GM12875 (cell line): ENCODE results near the gene FNDC3B.

Experiments
- H3K4me3 ChIP-seq: one replicate; pipeline ENCODE4 v1.5.1; 2011; ENCODE audit warnings: low read depth, low read length, control low read depth
- CTCF ChIP-seq: IDR thresholded peaks from 2 replicates; pipeline ENCODE4 v1.5.1; 2011; ENCODE audit warnings: low read depth, mild to moderate bottlenecking, control low read depth, inconsistent platforms, low read length, moderate library complexity, borderline replicate concordance; ENCODE audit not compliant: insufficient read depth

The FNDC3B gene

GRCh38 chr3:172201136-172201869 lies 161.9 kb downstream of the FNDC3B start:
- TF ChIP-seq CTCF = no peak
- H3K4me3 ChIP-seq = no peak overlapping the region

DNA sequence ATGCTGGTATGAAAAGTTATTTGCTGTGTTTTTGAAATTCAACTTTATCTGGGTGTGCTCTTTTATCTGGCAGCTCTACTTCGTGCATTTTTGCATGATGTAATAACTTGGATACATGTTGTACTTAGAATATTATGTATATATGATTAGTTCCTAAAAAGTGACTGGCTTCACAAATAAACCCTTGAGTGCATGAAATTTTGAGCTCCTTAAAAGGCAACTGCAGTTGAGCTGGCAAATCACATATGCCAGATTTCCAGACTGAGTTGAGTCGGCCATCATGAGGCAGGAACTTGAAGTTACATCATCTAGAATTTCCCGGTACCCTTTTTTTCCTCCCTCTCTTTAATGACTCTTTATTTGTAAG lies 162.5 kb downstream of the FNDC3B start:
- TF ChIP-seq CTCF = no peak
- H3K4me3 ChIP-seq = no peak overlapping the region

- no peak for TF ChIP-seq CTCF
- no peak overlapping the region for H3K4me3 ChIP-seq
These were observed 163.4 kb downstream of the FNDC3B start for GRCh38 chr3:172202797-172203196.

DNA sequence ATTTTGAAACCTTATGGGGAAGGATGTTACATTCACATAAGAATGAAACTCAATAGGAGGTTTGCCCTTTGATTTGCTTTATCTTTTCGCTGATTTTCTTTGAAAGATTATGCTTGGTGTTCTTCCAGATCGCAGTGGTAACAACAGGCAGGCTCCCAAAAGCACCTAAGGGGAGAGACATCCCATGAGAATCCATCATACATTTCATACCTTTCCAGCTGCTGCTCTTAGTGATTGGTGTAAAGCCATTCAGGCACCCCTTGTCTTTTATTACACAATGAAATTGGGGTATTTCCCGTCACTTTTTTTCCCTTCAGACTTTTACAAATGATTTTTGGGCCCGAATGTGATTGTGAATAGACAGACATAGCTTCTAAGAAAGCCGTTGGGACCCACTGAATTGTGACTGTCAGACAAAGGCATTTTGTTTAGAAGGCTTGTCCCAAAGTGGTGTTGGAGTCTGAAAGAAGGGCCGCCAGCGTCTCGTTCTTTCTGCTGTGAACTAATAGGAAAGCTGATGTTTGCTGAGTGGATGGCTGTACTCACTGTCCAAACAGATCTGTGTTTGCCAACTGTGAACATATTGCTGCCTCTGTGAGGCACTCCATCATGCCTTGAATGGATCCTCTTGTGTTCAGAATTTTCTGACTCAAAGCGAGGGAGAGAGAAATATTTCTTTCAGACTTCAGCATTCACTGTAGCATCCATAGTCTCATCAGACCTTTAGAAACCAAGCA lies 164.3 kb downstream of the FNDC3B start:
- no peak overlapping the region for H3K4me3 ChIP-seq
- TF ChIP-seq CTCF = no peak

DNA sequence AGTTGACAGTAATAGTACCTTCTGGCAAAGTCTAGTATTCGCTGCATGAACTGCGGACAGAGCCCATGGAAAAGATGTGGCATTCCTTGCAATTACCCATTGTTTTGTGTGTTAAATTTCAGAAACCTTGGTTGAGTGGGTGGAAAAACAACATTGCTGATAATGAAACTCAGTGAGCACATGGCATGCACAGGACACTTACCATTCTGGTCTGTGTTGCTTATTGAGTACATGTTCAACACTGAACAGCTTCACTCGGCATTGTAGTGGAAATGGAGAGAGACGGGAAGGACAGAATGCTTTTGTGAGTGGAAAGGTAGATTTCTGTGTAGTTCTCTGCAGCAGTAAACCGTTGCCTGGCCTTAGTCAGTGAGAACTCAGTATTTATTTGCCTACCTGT lies 165.3 kb downstream of the FNDC3B start:
- TF ChIP-seq CTCF = no peak
- no peak overlapping the region for H3K4me3 ChIP-seq

DNA sequence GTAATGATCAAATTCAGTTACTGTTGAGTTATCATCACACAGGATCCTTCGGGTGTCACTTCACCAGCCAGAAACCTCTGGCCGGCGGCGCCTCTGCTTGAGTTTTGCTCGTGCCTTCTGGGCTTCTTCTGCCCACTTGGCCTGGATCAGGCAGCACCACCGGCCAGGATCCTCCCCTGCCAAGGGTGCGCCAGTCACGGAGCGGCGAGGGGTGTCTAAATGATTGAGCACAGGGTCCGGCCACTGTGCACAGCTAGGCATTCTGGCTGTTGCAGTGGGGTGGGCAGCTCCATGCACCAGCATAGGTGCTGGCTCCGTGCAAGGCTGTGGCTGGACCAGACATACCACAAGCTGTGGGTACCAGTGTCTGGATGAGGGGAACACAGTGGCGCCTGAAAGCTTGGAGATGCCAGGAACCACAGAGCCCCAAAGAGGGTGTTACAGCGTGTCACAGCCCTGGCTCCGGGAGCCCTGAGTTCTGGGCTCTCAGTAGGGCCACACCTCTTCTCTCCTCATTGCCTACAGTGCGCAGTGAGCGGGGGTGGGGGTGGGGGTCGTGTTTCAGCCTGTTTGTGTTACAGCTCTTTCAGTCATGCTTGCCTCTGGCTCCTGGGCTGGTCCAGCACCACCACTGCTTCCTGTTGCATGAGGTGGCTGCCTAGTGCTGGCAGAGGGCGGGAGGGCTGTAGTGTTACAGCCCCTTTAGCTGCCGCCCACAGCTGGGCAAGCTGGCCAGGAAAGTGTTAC lies 169.4 kb downstream of the FNDC3B start:
- no peak for TF ChIP-seq CTCF
- no peak overlapping the region for H3K4me3 ChIP-seq
